ENCODE measurements around the gene ALPG. TPM values are rescaled to one million over a fixed set of nuclear protein-coding genes. Genes with fewer than 3 reads are reported as not detected.
"Not testable (repeated sequence)": the region's sequence is repeated elsewhere in the genome, so short reads cannot be mapped to it uniquely, and the experiment has no call there.

The ALPG gene
- total RNA-seq, 1 experiment from 2014 or later = not detected

DNA sequence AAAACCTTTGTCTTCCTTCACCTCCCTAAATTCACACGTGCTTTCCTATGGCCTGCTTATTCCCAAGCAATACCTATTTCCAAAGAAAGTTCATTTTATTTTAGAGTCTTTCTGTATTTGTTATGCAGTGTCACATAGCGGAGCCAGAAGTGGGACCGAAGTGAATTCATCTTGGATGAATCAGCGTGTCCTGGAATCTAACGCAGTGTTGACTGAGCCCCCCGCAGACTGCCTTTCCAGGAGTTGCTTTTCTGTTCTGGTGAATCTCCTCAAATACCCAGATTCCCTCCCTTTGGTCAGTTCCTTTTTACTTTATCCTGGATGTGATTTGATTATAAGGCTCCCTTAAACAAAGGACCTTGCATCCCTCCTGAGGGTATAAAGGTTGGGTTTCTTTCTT, 17.3 kb upstream of the ALPG start:
- no peak overlapping the region for H3K27ac ChIP-seq (ENCODE audit: low read depth, low read length, poor library complexity, severe bottlenecking)
- TF ChIP-seq EZH2 (IDR thresholded peaks at IDR 0.05; ENCODE audit: borderline replicate concordance, low read depth, low read length, poor library complexity, severe bottlenecking) (no peak), CTCF (conservative IDR thresholded peaks at IDR 0.05; ENCODE audit: low read depth, low read length) (no peak)
- H3K36me3 ChIP-seq (ENCODE audit: insufficient read depth, low read length, poor library complexity, severe bottlenecking) = no peaks in the 10 kb centered on the region
- no peaks in the 10 kb centered on the region for H3K9me3 ChIP-seq (ENCODE audit: low read depth, low read length, poor library complexity, severe bottlenecking)
- H3K4me1 ChIP-seq (ENCODE audit: insufficient read depth, low read length, poor library complexity, severe bottlenecking) = no peaks in the 10 kb centered on the region
- H3K4me3 ChIP-seq (ENCODE audit: low read depth, low read length, poor library complexity, severe bottlenecking) = no peak overlapping the region
- POLR2A ChIA-PET (ENCODE audit: low non-redundant PET) = no interaction called here
- CTCF ChIA-PET = no interaction called here
- no TSS peak for BruUV-seq (replicated peaks)
- peaks cover 75% of the 10 kb centered on the region for H3K27me3 ChIP-seq (replicated peaks; ENCODE audit: insufficient read depth, low read depth, low read length, poor library complexity)
- intact Hi-C loops (cut with micrococcal nuclease; ENCODE audit: unreplicated experiment) = no loop called here
- no peak for DNase-seq (ENCODE audit: low spot score)

DNA sequence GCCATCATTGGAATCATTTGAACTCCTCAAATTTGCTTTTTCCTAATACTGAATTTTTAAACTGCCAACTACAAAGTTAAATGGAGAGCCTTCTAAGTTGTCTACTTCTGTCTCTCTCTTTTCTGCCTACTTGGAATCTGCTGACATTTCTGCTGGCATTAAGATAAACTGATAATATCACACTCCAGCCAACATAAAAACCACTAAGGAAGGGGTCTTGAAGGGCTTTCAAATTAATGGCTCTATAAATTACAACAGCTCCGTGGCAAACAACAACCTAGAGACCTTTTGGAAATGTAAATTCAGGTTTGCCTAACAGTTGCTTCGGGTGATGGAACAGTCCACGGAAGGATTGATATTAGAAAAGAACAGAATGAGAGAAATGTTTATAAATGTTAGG, 16.0 kb upstream of the ALPG start:
- CTCF ChIA-PET = no interaction called here
- Histone ChIP-seq H3K9me3 (ENCODE audit: low read depth, low read length, poor library complexity, severe bottlenecking) (no peaks in the 10 kb centered on the region), H3K4me3 (ENCODE audit: low read depth, low read length, poor library complexity, severe bottlenecking) (no peak overlapping the region), H3K27ac (ENCODE audit: low read depth, low read length, poor library complexity, severe bottlenecking) (no peak overlapping the region), H3K36me3 (ENCODE audit: insufficient read depth, low read length, poor library complexity, severe bottlenecking) (no peaks in the 10 kb centered on the region), H3K27me3 (replicated peaks; ENCODE audit: insufficient read depth, low read depth, low read length, poor library complexity) (peaks cover 70% of the 10 kb centered on the region), H3K4me1 (ENCODE audit: insufficient read depth, low read length, poor library complexity, severe bottlenecking) (no peaks in the 10 kb centered on the region)
- POLR2A ChIA-PET (ENCODE audit: low non-redundant PET) = no interaction called here
- BruUV-seq (replicated peaks) = no TSS peak
- no peak for DNase-seq (ENCODE audit: low spot score)
- TF ChIP-seq EZH2 (IDR thresholded peaks at IDR 0.05; ENCODE audit: borderline replicate concordance, low read depth, low read length, poor library complexity, severe bottlenecking) (no peak), CTCF (conservative IDR thresholded peaks at IDR 0.05; ENCODE audit: low read depth, low read length) (no peak)
- intact Hi-C loops (cut with micrococcal nuclease; ENCODE audit: unreplicated experiment) = no loop called here

- Histone ChIP-seq H3K4me1 (ENCODE audit: insufficient read depth, low read length, poor library complexity, severe bottlenecking) (no peaks in the 10 kb centered on the region), H3K36me3 (ENCODE audit: insufficient read depth, low read length, poor library complexity, severe bottlenecking) (no peaks in the 10 kb centered on the region)
- POLR2A ChIA-PET (ENCODE audit: low non-redundant PET) = no interaction called here
Measured at GRCh38 chr2:232393556-232393955, 13.1 kb upstream of the ALPG start.

GRCh38 chr2:232394431-232394830, 12.2 kb upstream of the ALPG start:
- BruUV-seq (replicated peaks); H3K36me3 ChIP-seq (ENCODE audit: insufficient read depth, low read length, poor library complexity, severe bottlenecking); intact Hi-C loops (cut with micrococcal nuclease; ENCODE audit: unreplicated experiment); H3K4me1 ChIP-seq (ENCODE audit: insufficient read depth, low read length, poor library complexity, severe bottlenecking); H3K4me3 ChIP-seq (ENCODE audit: low read depth, low read length, poor library complexity, severe bottlenecking); H3K9me3 ChIP-seq (ENCODE audit: low read depth, low read length, poor library complexity, severe bottlenecking); H3K27ac ChIP-seq (ENCODE audit: low read depth, low read length, poor library complexity, severe bottlenecking); POLR2A ChIA-PET (ENCODE audit: low non-redundant PET); DNase-seq (ENCODE audit: low spot score): not testable (repeated sequence)
- H3K27me3 ChIP-seq (replicated peaks; ENCODE audit: insufficient read depth, low read depth, low read length, poor library complexity) = peaks cover 41% of the 10 kb centered on the region
- CTCF ChIA-PET = interaction anchor here (0.5 kb wide), 1 partner anchor 59 kb away, joined by 7 read pairs; no protein-coding TSS in a partner anchor

More at GRCh38 chr2:232393556-232393955, 13.1 kb upstream of the ALPG start:
- Histone ChIP-seq H3K4me3 (ENCODE audit: low read depth, low read length, poor library complexity, severe bottlenecking) (no peak overlapping the region), H3K9me3 (ENCODE audit: low read depth, low read length, poor library complexity, severe bottlenecking) (no peaks in the 10 kb centered on the region), H3K27ac (ENCODE audit: low read depth, low read length, poor library complexity, severe bottlenecking) (no peak overlapping the region), H3K27me3 (replicated peaks; ENCODE audit: insufficient read depth, low read depth, low read length, poor library complexity) (peaks cover 48% of the 10 kb centered on the region)
- no TSS peak for BruUV-seq (replicated peaks)
- TF ChIP-seq EZH2 (IDR thresholded peaks at IDR 0.05; ENCODE audit: borderline replicate concordance, low read depth, low read length, poor library complexity, severe bottlenecking) (no peak), CTCF (conservative IDR thresholded peaks at IDR 0.05; ENCODE audit: low read depth, low read length) (no peak)
- no peak for DNase-seq (ENCODE audit: low spot score)
- intact Hi-C loops (cut with micrococcal nuclease; ENCODE audit: unreplicated experiment) = no loop called here
- CTCF ChIA-PET = no interaction called here
